Measurements from ENCODE around the gene GSTM5. TPM values are rescaled to one million over a fixed set of nuclear protein-coding genes. Genes with fewer than 3 reads are reported as not detected.
"Not testable (repeated sequence)": the region's sequence is repeated elsewhere in the genome, so short reads cannot be mapped to it uniquely, and the experiment has no call there.

GSTM5 gene
- total and polyA plus RNA-seq, 2 of the 4 experiments (the other 2 are of a cell fraction), result 0.36 to 1.2 TPM

- H3K4me3 ChIP-seq (ENCODE audit: insufficient read depth, low read depth, low read length); ATAC-seq (ENCODE audit: low read depth); POLR2A ChIA-PET (ENCODE audit: unreplicated experiment); H4K8ac ChIP-seq (ENCODE audit: low read depth in 2 of 2, low read length in 2 of 2); H2BK20ac ChIP-seq (ENCODE audit: low read depth, low read length); intact Hi-C loops (cut with micrococcal nuclease); H3K4ac ChIP-seq (ENCODE audit: low read depth, low read length); H3K23ac ChIP-seq (ENCODE audit: low read depth, low read length); H3K27me3 ChIP-seq (ENCODE audit: control insufficient read depth, insufficient read depth, low read length); in situ Hi-C loops (cut with MboI; ENCODE audit: low sequenced_read_pairs); H4K20me1 ChIP-seq (ENCODE audit: insufficient read depth, low read length); H2BK15ac ChIP-seq (ENCODE audit: low read depth, low read length); H3K18ac ChIP-seq (ENCODE audit: low read depth, low read length); dilution Hi-C loops (cut with HindIII; ENCODE audit: low sequenced_read_pairs, unreplicated experiment); H3K56ac ChIP-seq (ENCODE audit: extremely low read depth, insufficient read depth, low read length); H2BK5ac ChIP-seq (ENCODE audit: low read depth, low read length, poor library complexity, severe bottlenecking); H3K9me1 ChIP-seq (ENCODE audit: insufficient read depth, low read length); DNase-seq; H3K4me1 ChIP-seq (ENCODE audit: control insufficient read depth, insufficient read depth, low read length); H3K14ac ChIP-seq (replicated peaks; ENCODE audit: low read depth, low read length); H4K91ac ChIP-seq (ENCODE audit: insufficient read depth, low read depth, low read length); BruUV-seq (replicated peaks); H2BK120ac ChIP-seq (ENCODE audit: low read depth, low read length); H3K4me2 ChIP-seq (ENCODE audit: low read depth, low read length); H2AFZ ChIP-seq (replicated peaks; ENCODE audit: low read length, poor library complexity); H2AK5ac ChIP-seq (ENCODE audit: low read depth, low read length); H3K9ac ChIP-seq (ENCODE audit: low read depth, low read length); H3K9me3 ChIP-seq (ENCODE audit: control insufficient read depth, insufficient read depth, low read length); H4K5ac ChIP-seq (ENCODE audit: low read depth, low read length); H2AK9ac ChIP-seq (replicated peaks; ENCODE audit: low read depth, low read length, poor library complexity); H3K27ac ChIP-seq (ENCODE audit: insufficient read depth, low read length): not testable (repeated sequence)
- CTCF ChIA-PET, result interaction anchor here (0.6 kb wide), 1 partner anchor 104 kb away, joined by 3 read pairs; no protein-coding TSS in a partner anchor
- H3K36me3 ChIP-seq (ENCODE audit: control insufficient read depth, insufficient read depth, low read length), result peaks cover 11% of the 10 kb centered on the region
- peaks cover 5 to 14% of the 10 kb centered on the region in 2 experiments; a peak in 2 of 4 replicates for H3K79me1 ChIP-seq (ENCODE audit: low read depth in 1 of 2, low read length in 2 of 2)
- WGBS, 2 experiments (ENCODE audit: extremely low coverage in 2 of 2, insufficient read length in 1 of 2), result 100% methylated on average over 1 of the region's 5 CpGs; no CpG with 5 or more reads in 1 of the 2 experiments
These were observed 42.1 kb upstream of the GSTM5 start for GRCh38 chr1:109669949-109670302.
